GM12878 (cell line): ENCODE measurements around the gene IQGAP2. TPM values are rescaled to one million over a fixed set of nuclear protein-coding genes. Genes with fewer than 3 reads are reported as not detected.

Source experiments
- ATAC-seq: fragments of 200-7000 bp; cut with Tn5 transposase; 3 replicates; pipeline ENCODE4 v1.9.1; 2020; ENCODE audit warnings: mild to moderate bottlenecking, moderate library complexity
- BruUV-seq: library from RNA; stranded (reverse); fragments of 400-500 nt; replicated peaks from 2 replicates; lab custom pipeline; 2021; lab: Mats Ljungman, UMichigan
- CTCF ChIA-PET: fragments of 300-600 bp; sonication (Branson Sonifier 250); formaldehyde crosslinking; extraction: SDS; loops from one replicate; lab custom pipeline; 2021; ENCODE audit warnings: inconsistent platforms; lab: Yijun Ruan, JAX
- POLR2A ChIA-PET: fragments of 350-600 bp; formaldehyde crosslinking; extraction: SDS; loops from one replicate; lab custom pipeline; 2021; ENCODE audit warnings: inconsistent platforms; lab: Charles Lee
- RAD21 ChIA-PET: fragments of 300-600 bp; sonication (Branson Sonifier 250); formaldehyde crosslinking; loops from one replicate; lab custom pipeline; 2023; ENCODE audit warnings: antibody characterized with exemption; ENCODE audit not compliant: unreplicated experiment; lab: Charles Lee
- SMC1A ChIA-PET: fragments of 300-600 bp; sonication (Branson Sonifier 250); formaldehyde crosslinking; loops from one replicate; lab custom pipeline; 2023; ENCODE audit not compliant: unreplicated experiment, uncharacterized antibody; lab: Charles Lee
- DNase-seq: peaks from one replicate; pipeline ENCODE4 v3.0.0-alpha.2; 2011; ENCODE audit warnings: low read depth, low spot score
- FAIRE-seq: peaks from 3 replicates; lab custom pipeline; 2011; peaks lifted over from hg19 to GRCh38; lab: Jason Lieb, UNC
- H2AFZ ChIP-seq: 2 replicates; pipeline ENCODE4 v1.6.0; 2011; ENCODE audit warnings: low read depth, low read length, control low read depth; ENCODE audit not compliant: control insufficient read depth
- H3K27ac ChIP-seq: 2 replicates; pipeline ENCODE4 v1.5.1; 2011; ENCODE audit warnings: control low read depth; ENCODE audit not compliant: control insufficient read depth, insufficient read depth
- H3K27me3 ChIP-seq, 2 experiments: replicated peaks in 1 of 2; 2 replicates each; pipeline versions ENCODE4 v1.6.0 to v1.6.1; 2011; ENCODE audit warnings: low read length in 1 of 2; ENCODE audit not compliant: control insufficient read depth in 2 of 2, insufficient read depth in 2 of 2
- H3K36me3 ChIP-seq, 2 experiments: 2 replicates each; pipeline ENCODE4 v1.5.1; 2011; ENCODE audit warnings: low read length in 1 of 2; ENCODE audit not compliant: control insufficient read depth in 2 of 2, insufficient read depth in 2 of 2
- H3K4me1 ChIP-seq: 2 replicates; pipeline ENCODE4 v1.6.1; 2011; ENCODE audit warnings: mild to moderate bottlenecking, low read length, moderate library complexity, mixed read lengths; ENCODE audit not compliant: control insufficient read depth, insufficient read depth
- H3K4me2 ChIP-seq: 2 replicates; pipeline ENCODE4 v1.6.0; 2011; ENCODE audit warnings: control low read depth; ENCODE audit not compliant: control insufficient read depth, insufficient read depth
- H3K4me3 ChIP-seq: fragments of 200-600 bp; sonication (generic); 2 replicates; pipeline ENCODE4 v1.5.1; 2016
- H3K79me2 ChIP-seq: 2 replicates; pipeline ENCODE4 v1.6.0; 2011; ENCODE audit warnings: low read length; ENCODE audit not compliant: control insufficient read depth, insufficient read depth
- H3K9ac ChIP-seq: 2 replicates; pipeline ENCODE4 v1.8.0; 2011; ENCODE audit warnings: low read length, control low read depth, mixed read lengths; ENCODE audit not compliant: control insufficient read depth, insufficient read depth
- H3K9me3 ChIP-seq: replicated peaks from 3 replicates; pipeline ENCODE4 v1.5.1; 2011; ENCODE audit warnings: mild to moderate bottlenecking, low read length; ENCODE audit not compliant: control insufficient read depth, insufficient read depth
- H4K20me1 ChIP-seq: 2 replicates; pipeline ENCODE4 v1.6.0; 2011; ENCODE audit not compliant: control insufficient read depth, insufficient read depth
- ETV6 ChIP-seq, 2 experiments: fragments of 450-650 bp in 1 of 2; IDR thresholded peaks in 1 of 2; conservative IDR thresholded peaks in 1 of 2; 2 replicates each; pipeline ENCODE4 v1.6.1; 2014; ENCODE audit warnings: antibody characterized with exemption in 1 of 2, borderline replicate concordance in 1 of 2, low read depth in 1 of 2, mild to moderate bottlenecking in 1 of 2, moderate library complexity in 1 of 2
- FOXK2 ChIP-seq: fragments of 450-650 bp; IDR thresholded peaks from 2 replicates; pipeline ENCODE4 v1.6.1; 2017; ENCODE audit warnings: mild to moderate bottlenecking, moderate library complexity
- IKZF2 ChIP-seq, 2 experiments: fragments of 450-650 bp; IDR thresholded peaks; 2 replicates each; pipeline ENCODE4 v1.6.1; 2017; ENCODE audit warnings: mild to moderate bottlenecking in 2 of 2, moderate library complexity in 2 of 2
- MTA2 ChIP-seq: fragments of 450-650 bp; IDR thresholded peaks from 2 replicates; pipeline ENCODE4 v1.6.1; 2016; ENCODE audit warnings: low read depth, mild to moderate bottlenecking, moderate library complexity
- PRDM15 ChIP-seq: fragments of 450-650 bp; formaldehyde crosslinking; IDR thresholded peaks from 2 replicates; pipeline ENCODE4 v1.4.0; 2020; ENCODE audit warnings: mild to moderate bottlenecking, moderate library complexity
- RFX5 ChIP-seq: IDR thresholded peaks from 2 replicates; pipeline ENCODE4 v1.6.1; 2011; ENCODE audit warnings: low read depth, low read length, improper control_type of control experiment
- SREBF1 ChIP-seq: IDR thresholded peaks from 2 replicates; pipeline ENCODE4 v1.6.1; 2012; ENCODE audit warnings: mild to moderate bottlenecking, low read length
- SREBF2 ChIP-seq: IDR thresholded peaks from 2 replicates; pipeline ENCODE4 v1.6.1; 2012; ENCODE audit warnings: mild to moderate bottlenecking, low read length
- TBL1XR1 ChIP-seq: IDR thresholded peaks from 2 replicates; pipeline ENCODE4 v1.6.1; 2012; ENCODE audit warnings: low read depth, low read length, improper control_type of control experiment
- TCF3 ChIP-seq: IDR thresholded peaks from 2 replicates; pipeline ENCODE4 v1.6.1; 2012; ENCODE audit warnings: low read depth, mild to moderate bottlenecking, low read length, borderline replicate concordance; ENCODE audit not compliant: insufficient read depth
- TCF7 ChIP-seq: IDR thresholded peaks from 2 replicates; pipeline ENCODE4 v1.6.1; 2014; ENCODE audit warnings: antibody characterized with exemption, borderline replicate concordance
- YY1 ChIP-seq: IDR thresholded peaks from 2 replicates; pipeline ENCODE4 v1.6.1; 2011; ENCODE audit warnings: low read depth, mild to moderate bottlenecking, low read length
- ZNF207 ChIP-seq: fragments of 450-650 bp; IDR thresholded peaks from 2 replicates; pipeline ENCODE4 v1.6.1; 2014; ENCODE audit warnings: antibody characterized with exemption, mild to moderate bottlenecking, borderline replicate concordance
- ZSCAN29 ChIP-seq: fragments of 450-650 bp; IDR thresholded peaks from 2 replicates; pipeline ENCODE4 v1.6.1; 2017; ENCODE audit warnings: mild to moderate bottlenecking, moderate library complexity
- WGBS: methylation state at CpG from one replicate; pipeline ENCODE4 v1.1.6; 2016; ENCODE audit warnings: low lambda C conversion rate; ENCODE audit not compliant: insufficient replicate concordance, insufficient coverage; ENCODE audit errors: missing lambda C conversion rate; 5-methylcytosine and 5-hydroxymethylcytosine counted together
- in situ Hi-C: fragments of 300-500 bp; cut with MboI; formaldehyde crosslinking; loops from 9 replicates; pipeline ENCODE4 v1.14.3; 2018; ENCODE audit warnings: mixed read lengths
- intact Hi-C: fragments of 100-400 bp; cut with micrococcal nuclease; formaldehyde crosslinking; loops from one replicate; pipeline ENCODE4 v1.14.2; 2022; ENCODE audit not compliant: unreplicated experiment
- polyA plus RNA-seq, 11 experiments: library from polyadenylated mRNA; depleted of rRNA in 4 of 11; unstranded in 6 of 11; stranded (reverse) in 5 of 11; fragments of >200 nt; fragmentation: Nextera tagmentation in 4 of 11; fragmentation: Illumina TruSeq in 1 of 11; extraction: Ambion mirVana in 4 of 11; extraction: Trizol in 1 of 11; gene quantifications; 1 replicate in 1 of 11; 2 replicates in 10 of 11; pipeline versions ENCODE4 v1.2.1 to v1.2.3, GENCODE V29; 2011 to 2016; ENCODE audit warnings: inconsistent platforms in 2 of 11, missing spikeins in 2 of 11, low read depth in 1 of 11
- total RNA-seq, 4 experiments: library from RNA; depleted of rRNA in 3 of 4; stranded (reverse); fragments of >200 nt in 3 of 4; fragmentation: Illumina TruSeq in 1 of 4; extraction: Trizol in 1 of 4; gene quantifications; 2 replicates each; pipeline versions ENCODE4 v1.2.1 to v1.2.3, GENCODE V29; 2013 to 2021
- TF ChIP-seq, protein P1 (sequence below): IDR thresholded peaks from 2 replicates; pipeline ENCODE4 v1.6.1; 2012; ENCODE audit warnings: mild to moderate bottlenecking, low read depth, low read length
- TF ChIP-seq, protein P2 (sequence below): IDR thresholded peaks from 2 replicates; pipeline ENCODE4 v1.6.1; 2012; ENCODE audit warnings: low read depth, low read length, improper control_type of control experiment

Gene IQGAP2
- total and polyA plus RNA-seq, 10 of the 15 experiments (the other 5 are each of a cell fraction or from before 2014, with no cell fraction given), result 14.5 to 41.4 (median 21.8) TPM

DNA sequence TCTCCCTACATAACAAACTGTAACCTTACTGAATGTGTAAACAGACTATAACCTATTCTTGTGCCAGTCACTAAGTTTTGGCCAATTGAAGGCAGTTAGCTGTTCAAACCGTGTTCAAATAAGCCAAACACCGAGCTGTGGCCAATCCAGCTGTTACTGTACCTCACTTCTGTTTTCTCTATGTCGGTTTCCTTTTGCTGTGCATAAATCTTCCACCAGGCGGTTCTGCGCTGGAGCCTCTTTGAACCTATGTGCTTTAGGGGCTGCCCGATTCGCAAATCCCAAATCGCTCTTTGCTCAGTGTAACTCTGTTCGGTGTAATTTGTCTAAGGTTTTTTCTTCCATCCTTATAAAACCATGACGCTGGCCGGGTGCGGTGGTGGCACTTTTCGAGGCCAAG, 344.6 kb downstream of the IQGAP2 start:
- POLR2A ChIA-PET, result no interaction called here
- in situ Hi-C loops (no loop called here), intact Hi-C loops (no loop called here)
- Histone ChIP-seq H3K9me3 (no peaks in the 10 kb centered on the region), H4K20me1 (no peaks in the 10 kb centered on the region), H3K79me2 (no peaks in the 10 kb centered on the region), H3K36me3 (no peaks in the 10 kb centered on the region), H3K9ac (no peak overlapping the region), H3K4me1 (no peaks in the 10 kb centered on the region), H3K27me3 (no peaks in the 10 kb centered on the region), H3K27ac (no peak overlapping the region), H3K4me3 (no peak overlapping the region), H2AFZ (no peak overlapping the region), H3K4me2 (no peak overlapping the region)
- RAD21 ChIA-PET, result interaction anchor here (2.5 kb wide), 1 partner anchor 27 kb away, joined by 7 read pairs; no protein-coding TSS in a partner anchor
- SMC1A ChIA-PET, result interaction anchor here (0.7 to 2.1 kb wide), 4 partner anchors 8 to 146 kb away, joined by 4 to 7 read pairs (median 6); no protein-coding TSS in a partner anchor
- CTCF ChIA-PET, result interaction anchor here (1.1 kb wide), 1 partner anchor 30 kb away, joined by 3 read pairs; no protein-coding TSS in a partner anchor
- WGBS, result 82% methylated on average over 13 of the region's 13 CpGs
- DNase-seq, result no peak
- ATAC-seq, result no peak; the same call in 2 of the 3 replicates
- BruUV-seq, result no TSS peak
- no peak for TF ChIP-seq SREBF1
- TF ChIP-seq ETV6 (conservative IDR thresholded peaks at IDR 0.05 in 1 of 2, IDR thresholded peaks at IDR 0.05 in 1 of 2; ENCODE audit: borderline replicate concordance in 1 of 2, low read depth in 1 of 2), result no peak
- no peak for TF ChIP-seq ZSCAN29
- no peak for TF ChIP-seq PRDM15 (CRISPR knock-in tag)
- no peak for TF ChIP-seq TBL1XR1
- no peak for TF ChIP-seq ZNF207
- TF ChIP-seq TCF7, result no peak
- no peak for TF ChIP-seq MTA2
- TF ChIP-seq IKZF2 (IDR thresholded peaks at IDR 0.05), result no peak
- no peak for TF ChIP-seq FOXK2
- TF ChIP-seq RFX5, result no peak
- TF ChIP-seq YY1, result no peak
- TF ChIP-seq, protein P1, sequence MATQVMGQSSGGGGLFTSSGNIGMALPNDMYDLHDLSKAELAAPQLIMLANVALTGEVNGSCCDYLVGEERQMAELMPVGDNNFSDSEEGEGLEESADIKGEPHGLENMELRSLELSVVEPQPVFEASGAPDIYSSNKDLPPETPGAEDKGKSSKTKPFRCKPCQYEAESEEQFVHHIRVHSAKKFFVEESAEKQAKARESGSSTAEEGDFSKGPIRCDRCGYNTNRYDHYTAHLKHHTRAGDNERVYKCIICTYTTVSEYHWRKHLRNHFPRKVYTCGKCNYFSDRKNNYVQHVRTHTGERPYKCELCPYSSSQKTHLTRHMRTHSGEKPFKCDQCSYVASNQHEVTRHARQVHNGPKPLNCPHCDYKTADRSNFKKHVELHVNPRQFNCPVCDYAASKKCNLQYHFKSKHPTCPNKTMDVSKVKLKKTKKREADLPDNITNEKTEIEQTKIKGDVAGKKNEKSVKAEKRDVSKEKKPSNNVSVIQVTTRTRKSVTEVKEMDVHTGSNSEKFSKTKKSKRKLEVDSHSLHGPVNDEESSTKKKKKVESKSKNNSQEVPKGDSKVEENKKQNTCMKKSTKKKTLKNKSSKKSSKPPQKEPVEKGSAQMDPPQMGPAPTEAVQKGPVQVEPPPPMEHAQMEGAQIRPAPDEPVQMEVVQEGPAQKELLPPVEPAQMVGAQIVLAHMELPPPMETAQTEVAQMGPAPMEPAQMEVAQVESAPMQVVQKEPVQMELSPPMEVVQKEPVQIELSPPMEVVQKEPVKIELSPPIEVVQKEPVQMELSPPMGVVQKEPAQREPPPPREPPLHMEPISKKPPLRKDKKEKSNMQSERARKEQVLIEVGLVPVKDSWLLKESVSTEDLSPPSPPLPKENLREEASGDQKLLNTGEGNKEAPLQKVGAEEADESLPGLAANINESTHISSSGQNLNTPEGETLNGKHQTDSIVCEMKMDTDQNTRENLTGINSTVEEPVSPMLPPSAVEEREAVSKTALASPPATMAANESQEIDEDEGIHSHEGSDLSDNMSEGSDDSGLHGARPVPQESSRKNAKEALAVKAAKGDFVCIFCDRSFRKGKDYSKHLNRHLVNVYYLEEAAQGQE, result no peak
- no peak for TF ChIP-seq TCF3
- TF ChIP-seq, protein P2, sequence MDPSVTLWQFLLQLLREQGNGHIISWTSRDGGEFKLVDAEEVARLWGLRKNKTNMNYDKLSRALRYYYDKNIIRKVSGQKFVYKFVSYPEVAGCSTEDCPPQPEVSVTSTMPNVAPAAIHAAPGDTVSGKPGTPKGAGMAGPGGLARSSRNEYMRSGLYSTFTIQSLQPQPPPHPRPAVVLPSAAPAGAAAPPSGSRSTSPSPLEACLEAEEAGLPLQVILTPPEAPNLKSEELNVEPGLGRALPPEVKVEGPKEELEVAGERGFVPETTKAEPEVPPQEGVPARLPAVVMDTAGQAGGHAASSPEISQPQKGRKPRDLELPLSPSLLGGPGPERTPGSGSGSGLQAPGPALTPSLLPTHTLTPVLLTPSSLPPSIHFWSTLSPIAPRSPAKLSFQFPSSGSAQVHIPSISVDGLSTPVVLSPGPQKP, result no peak
- TF ChIP-seq SREBF2, result no peak
- no peak for FAIRE-seq
